ENCODE results near the gene MATN1.

The MATN1 gene

DNA sequence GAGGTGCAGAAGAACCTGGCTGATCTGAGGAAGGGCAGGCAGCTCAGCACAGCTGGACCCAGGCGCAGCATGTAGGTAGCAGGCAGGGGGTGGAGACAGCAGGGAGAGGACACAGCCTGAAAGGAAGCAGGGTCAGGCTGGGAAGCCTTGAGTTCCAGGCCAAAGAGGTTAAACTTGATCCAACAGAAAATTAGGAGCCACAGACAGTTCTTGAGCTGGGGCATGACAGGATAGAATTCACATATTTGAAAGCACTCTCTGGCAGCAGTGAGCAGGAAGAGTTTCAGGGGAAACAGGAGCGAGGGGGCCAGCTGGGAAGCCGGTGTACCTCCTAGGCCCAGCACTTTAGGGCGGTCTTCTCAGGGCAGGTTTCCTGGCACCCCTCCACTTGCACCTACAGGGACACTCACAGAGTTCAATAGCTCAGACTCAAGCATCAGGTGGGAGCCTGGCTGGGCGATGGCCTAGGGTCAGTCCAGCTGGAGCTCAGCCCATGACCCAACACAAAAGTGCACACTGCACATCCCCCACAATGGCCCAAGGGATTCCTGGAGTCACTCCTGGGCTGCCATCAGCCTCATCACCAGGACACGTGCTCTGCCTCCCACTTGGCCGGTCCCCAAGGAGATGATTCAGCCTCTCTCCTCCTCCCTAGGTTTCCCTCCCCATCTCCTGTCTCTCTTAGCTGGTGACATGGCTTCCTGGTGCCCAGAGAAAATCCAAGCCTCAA lies 22.7 kb downstream of the MATN1 start:
- peak; percentile 75 for ATAC-seq
- TF ChIP-seq ISL1 (CRISPR knock-in tag; IDR thresholded peaks at IDR 0.05) (no peak), ZNF70 (CRISPR knock-in tag; IDR thresholded peaks at IDR 0.05) (no peak), TOX (CRISPR knock-in tag; IDR thresholded peaks at IDR 0.05; ENCODE audit: borderline replicate concordance) (no peak), CSDC2 (CRISPR knock-in tag; IDR thresholded peaks at IDR 0.05) (no peak), TCF4 (CRISPR knock-in tag; IDR thresholded peaks at IDR 0.05; ENCODE audit: borderline replicate concordance) (no peak), OSR1 (CRISPR knock-in tag; IDR thresholded peaks at IDR 0.05) (no peak), ZFP30 (CRISPR knock-in tag; IDR thresholded peaks at IDR 0.05) (no peak), SNAI2 (CRISPR knock-in tag; IDR thresholded peaks at IDR 0.05) (no peak), ESRRG (CRISPR knock-in tag; IDR thresholded peaks at IDR 0.05) (no peak), ARNTL (CRISPR knock-in tag; IDR thresholded peaks at IDR 0.05; ENCODE audit: borderline replicate concordance, low read depth) (no peak)
- TF ChIP-seq, protein P1, sequence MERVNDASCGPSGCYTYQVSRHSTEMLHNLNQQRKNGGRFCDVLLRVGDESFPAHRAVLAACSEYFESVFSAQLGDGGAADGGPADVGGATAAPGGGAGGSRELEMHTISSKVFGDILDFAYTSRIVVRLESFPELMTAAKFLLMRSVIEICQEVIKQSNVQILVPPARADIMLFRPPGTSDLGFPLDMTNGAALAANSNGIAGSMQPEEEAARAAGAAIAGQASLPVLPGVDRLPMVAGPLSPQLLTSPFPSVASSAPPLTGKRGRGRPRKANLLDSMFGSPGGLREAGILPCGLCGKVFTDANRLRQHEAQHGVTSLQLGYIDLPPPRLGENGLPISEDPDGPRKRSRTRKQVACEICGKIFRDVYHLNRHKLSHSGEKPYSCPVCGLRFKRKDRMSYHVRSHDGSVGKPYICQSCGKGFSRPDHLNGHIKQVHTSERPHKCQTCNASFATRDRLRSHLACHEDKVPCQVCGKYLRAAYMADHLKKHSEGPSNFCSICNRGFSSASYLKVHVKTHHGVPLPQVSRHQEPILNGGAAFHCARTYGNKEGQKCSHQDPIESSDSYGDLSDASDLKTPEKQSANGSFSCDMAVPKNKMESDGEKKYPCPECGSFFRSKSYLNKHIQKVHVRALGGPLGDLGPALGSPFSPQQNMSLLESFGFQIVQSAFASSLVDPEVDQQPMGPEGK (CRISPR knock-in tag; IDR thresholded peaks at IDR 0.05; ENCODE audit: borderline replicate concordance) = no peak
- TF ChIP-seq, protein P2, sequence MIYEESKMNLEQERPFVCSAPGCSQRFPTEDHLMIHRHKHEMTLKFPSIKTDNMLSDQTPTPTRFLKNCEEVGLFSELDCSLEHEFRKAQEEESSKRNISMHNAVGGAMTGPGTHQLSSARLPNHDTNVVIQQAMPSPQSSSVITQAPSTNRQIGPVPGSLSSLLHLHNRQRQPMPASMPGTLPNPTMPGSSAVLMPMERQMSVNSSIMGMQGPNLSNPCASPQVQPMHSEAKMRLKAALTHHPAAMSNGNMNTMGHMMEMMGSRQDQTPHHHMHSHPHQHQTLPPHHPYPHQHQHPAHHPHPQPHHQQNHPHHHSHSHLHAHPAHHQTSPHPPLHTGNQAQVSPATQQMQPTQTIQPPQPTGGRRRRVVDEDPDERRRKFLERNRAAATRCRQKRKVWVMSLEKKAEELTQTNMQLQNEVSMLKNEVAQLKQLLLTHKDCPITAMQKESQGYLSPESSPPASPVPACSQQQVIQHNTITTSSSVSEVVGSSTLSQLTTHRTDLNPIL (CRISPR knock-in tag; IDR thresholded peaks at IDR 0.05; ENCODE audit: low read depth) = no peak
- TF ChIP-seq, protein P3, sequence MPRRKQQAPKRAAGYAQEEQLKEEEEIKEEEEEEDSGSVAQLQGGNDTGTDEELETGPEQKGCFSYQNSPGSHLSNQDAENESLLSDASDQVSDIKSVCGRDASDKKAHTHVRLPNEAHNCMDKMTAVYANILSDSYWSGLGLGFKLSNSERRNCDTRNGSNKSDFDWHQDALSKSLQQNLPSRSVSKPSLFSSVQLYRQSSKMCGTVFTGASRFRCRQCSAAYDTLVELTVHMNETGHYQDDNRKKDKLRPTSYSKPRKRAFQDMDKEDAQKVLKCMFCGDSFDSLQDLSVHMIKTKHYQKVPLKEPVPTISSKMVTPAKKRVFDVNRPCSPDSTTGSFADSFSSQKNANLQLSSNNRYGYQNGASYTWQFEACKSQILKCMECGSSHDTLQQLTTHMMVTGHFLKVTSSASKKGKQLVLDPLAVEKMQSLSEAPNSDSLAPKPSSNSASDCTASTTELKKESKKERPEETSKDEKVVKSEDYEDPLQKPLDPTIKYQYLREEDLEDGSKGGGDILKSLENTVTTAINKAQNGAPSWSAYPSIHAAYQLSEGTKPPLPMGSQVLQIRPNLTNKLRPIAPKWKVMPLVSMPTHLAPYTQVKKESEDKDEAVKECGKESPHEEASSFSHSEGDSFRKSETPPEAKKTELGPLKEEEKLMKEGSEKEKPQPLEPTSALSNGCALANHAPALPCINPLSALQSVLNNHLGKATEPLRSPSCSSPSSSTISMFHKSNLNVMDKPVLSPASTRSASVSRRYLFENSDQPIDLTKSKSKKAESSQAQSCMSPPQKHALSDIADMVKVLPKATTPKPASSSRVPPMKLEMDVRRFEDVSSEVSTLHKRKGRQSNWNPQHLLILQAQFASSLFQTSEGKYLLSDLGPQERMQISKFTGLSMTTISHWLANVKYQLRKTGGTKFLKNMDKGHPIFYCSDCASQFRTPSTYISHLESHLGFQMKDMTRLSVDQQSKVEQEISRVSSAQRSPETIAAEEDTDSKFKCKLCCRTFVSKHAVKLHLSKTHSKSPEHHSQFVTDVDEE (CRISPR knock-in tag; IDR thresholded peaks at IDR 0.05) = no peak
- TF ChIP-seq, protein P4, sequence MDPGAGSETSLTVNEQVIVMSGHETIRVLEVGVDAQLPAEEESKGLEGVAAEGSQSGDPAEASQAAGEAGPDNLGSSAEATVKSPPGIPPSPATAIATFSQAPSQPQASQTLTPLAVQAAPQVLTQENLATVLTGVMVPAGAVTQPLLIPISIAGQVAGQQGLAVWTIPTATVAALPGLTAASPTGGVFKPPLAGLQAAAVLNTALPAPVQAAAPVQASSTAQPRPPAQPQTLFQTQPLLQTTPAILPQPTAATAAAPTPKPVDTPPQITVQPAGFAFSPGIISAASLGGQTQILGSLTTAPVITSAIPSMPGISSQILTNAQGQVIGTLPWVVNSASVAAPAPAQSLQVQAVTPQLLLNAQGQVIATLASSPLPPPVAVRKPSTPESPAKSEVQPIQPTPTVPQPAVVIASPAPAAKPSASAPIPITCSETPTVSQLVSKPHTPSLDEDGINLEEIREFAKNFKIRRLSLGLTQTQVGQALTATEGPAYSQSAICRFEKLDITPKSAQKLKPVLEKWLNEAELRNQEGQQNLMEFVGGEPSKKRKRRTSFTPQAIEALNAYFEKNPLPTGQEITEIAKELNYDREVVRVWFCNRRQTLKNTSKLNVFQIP (CRISPR knock-in tag; IDR thresholded peaks at IDR 0.05; ENCODE audit: borderline replicate concordance, low read depth) = no peak

DNA sequence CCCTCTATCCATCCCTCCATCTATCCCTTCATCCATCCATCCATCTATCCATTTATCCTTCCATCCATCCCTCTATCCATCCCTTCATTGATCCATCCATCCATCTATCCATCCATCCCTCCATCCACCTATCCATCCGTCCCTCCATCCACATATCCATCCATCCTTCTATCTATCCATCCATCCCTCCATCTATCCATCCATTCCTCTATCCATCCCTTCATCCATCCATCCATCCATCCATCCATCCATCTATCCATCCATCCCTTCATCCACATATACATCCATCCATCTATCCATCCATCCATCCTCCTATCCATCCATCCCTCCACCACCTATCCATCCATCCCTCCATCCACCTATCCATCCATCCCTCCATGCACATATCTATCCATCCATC lies 23.6 kb downstream of the MATN1 start:
- TF ChIP-seq, protein P3 (CRISPR knock-in tag; IDR thresholded peaks at IDR 0.05) = no peak
- TF ChIP-seq PPARA (CRISPR knock-in tag; IDR thresholded peaks at IDR 0.05; ENCODE audit: borderline replicate concordance) (no peak), SNAI2 (CRISPR knock-in tag; IDR thresholded peaks at IDR 0.05) (no peak), ZC3H10 (CRISPR knock-in tag; IDR thresholded peaks at IDR 0.05) (no peak), TOX (CRISPR knock-in tag; IDR thresholded peaks at IDR 0.05; ENCODE audit: borderline replicate concordance) (no peak), ESRRG (CRISPR knock-in tag; IDR thresholded peaks at IDR 0.05) (no peak), ZNF565 (CRISPR knock-in tag; conservative IDR thresholded peaks at IDR 0.05; ENCODE audit: low read depth) (no peak), ISL1 (CRISPR knock-in tag; IDR thresholded peaks at IDR 0.05) (no peak), ARNTL (CRISPR knock-in tag; IDR thresholded peaks at IDR 0.05; ENCODE audit: borderline replicate concordance, low read depth) (no peak), OSR1 (CRISPR knock-in tag; IDR thresholded peaks at IDR 0.05) (no peak), ZFP3 (CRISPR knock-in tag; IDR thresholded peaks at IDR 0.05) (no peak), TCF4 (CRISPR knock-in tag; IDR thresholded peaks at IDR 0.05; ENCODE audit: borderline replicate concordance) (no peak), RARB (CRISPR knock-in tag; IDR thresholded peaks at IDR 0.05) (no peak), ZNF8 (CRISPR knock-in tag; IDR thresholded peaks at IDR 0.05) (no peak), CSDC2 (CRISPR knock-in tag; IDR thresholded peaks at IDR 0.05) (no peak), ZNF70 (CRISPR knock-in tag; IDR thresholded peaks at IDR 0.05) (no peak), ZFP30 (CRISPR knock-in tag; IDR thresholded peaks at IDR 0.05) (no peak)
- TF ChIP-seq, protein P2 (CRISPR knock-in tag; IDR thresholded peaks at IDR 0.05; ENCODE audit: low read depth) = no peak
- TF ChIP-seq, protein P1 (CRISPR knock-in tag; IDR thresholded peaks at IDR 0.05; ENCODE audit: borderline replicate concordance) = no peak
- TF ChIP-seq, protein P5, sequence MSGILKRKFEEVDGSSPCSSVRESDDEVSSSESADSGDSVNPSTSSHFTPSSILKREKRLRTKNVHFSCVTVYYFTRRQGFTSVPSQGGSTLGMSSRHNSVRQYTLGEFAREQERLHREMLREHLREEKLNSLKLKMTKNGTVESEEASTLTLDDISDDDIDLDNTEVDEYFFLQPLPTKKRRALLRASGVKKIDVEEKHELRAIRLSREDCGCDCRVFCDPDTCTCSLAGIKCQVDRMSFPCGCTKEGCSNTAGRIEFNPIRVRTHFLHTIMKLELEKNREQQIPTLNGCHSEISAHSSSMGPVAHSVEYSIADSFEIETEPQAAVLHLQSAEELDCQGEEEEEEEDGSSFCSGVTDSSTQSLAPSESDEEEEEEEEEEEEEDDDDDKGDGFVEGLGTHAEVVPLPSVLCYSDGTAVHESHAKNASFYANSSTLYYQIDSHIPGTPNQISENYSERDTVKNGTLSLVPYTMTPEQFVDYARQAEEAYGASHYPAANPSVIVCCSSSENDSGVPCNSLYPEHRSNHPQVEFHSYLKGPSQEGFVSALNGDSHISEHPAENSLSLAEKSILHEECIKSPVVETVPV (CRISPR knock-in tag; IDR thresholded peaks at IDR 0.05) = no peak
- no peak for ATAC-seq

Measured in SK-N-SH treated with all-trans-retinoic acid at 6 μM for 48 hours (cell line).